ENCODE data around the gene BIN2.

DNA sequence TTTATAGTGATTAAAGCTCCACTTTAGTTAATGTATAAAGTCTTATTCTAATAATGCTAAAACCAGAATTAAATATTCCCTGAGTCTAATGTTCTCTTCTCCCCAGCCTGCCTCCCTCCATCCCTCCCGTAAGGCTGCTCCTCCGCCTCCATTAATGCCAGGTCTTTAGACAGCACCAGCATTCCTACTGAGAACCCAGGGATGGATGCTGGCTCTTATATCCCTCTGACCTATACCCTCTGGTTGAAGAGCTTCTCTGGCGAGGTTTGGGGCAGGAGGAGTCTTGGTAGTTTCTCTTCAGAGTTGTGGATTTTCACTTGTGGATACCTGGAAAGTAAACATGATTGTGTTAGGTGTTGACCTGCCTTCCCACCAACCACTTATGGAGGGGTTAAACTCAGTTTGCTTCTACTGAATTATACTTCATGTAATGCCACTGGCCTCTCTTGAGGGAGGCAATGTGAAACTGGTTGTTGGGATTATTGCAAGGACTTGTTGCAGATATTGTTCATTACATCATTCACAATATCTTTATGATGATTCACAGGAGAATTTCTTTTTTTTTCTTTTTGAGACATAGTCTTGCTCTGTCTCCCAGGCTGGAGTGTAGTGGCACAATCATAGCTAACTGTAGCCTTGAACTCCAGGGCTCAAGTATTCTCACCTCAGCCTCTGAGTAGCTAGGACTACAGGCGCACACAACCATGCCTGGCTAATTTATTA is 42.6 kb downstream of the BIN2 start:
- TF ChIP-seq, protein P1, sequence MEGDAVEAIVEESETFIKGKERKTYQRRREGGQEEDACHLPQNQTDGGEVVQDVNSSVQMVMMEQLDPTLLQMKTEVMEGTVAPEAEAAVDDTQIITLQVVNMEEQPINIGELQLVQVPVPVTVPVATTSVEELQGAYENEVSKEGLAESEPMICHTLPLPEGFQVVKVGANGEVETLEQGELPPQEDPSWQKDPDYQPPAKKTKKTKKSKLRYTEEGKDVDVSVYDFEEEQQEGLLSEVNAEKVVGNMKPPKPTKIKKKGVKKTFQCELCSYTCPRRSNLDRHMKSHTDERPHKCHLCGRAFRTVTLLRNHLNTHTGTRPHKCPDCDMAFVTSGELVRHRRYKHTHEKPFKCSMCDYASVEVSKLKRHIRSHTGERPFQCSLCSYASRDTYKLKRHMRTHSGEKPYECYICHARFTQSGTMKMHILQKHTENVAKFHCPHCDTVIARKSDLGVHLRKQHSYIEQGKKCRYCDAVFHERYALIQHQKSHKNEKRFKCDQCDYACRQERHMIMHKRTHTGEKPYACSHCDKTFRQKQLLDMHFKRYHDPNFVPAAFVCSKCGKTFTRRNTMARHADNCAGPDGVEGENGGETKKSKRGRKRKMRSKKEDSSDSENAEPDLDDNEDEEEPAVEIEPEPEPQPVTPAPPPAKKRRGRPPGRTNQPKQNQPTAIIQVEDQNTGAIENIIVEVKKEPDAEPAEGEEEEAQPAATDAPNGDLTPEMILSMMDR (conservative IDR thresholded peaks at IDR 0.05; ENCODE audit: low read depth, low read length), result no peak
- no peak for TF ChIP-seq EZH2 (IDR thresholded peaks at IDR 0.05; ENCODE audit: borderline replicate concordance, low read depth, low read length, poor library complexity, severe bottlenecking)
